PC-9 (cell line): ENCODE results near the gene SENP2.

Experiments used
- CTCF ChIP-seq: fragments of 200-600 bp; sonication (generic); conservative IDR thresholded peaks from 2 replicates; pipeline ENCODE4 v1.6.1; 2017; ENCODE audit warnings: mixed run types, antibody characterized with exemption, mild to moderate bottlenecking, moderate library complexity
- EZH2 ChIP-seq: fragments of 200-600 bp; sonication (generic); IDR thresholded peaks from 2 replicates; pipeline ENCODE4 v1.8.0; 2017; ENCODE audit warnings: antibody characterized with exemption, low read depth

- TF ChIP-seq CTCF (no peak), EZH2 (no peak)
Measured at GRCh38 chr3:185606196-185606595, 20.1 kb downstream of the SENP2 start.
